Stimulated activated CD4-positive, alpha-beta T cell treated with anti-CD3 and anti-CD28 coated beads, Interleukin-1b, Interleukin-23, amount 100 ng/mL, for 1 hour (primary cell): Measurements from ENCODE around the gene CASZ1.

ENCODE experiments used
- DNase-seq, 2 donors: peaks; one replicate each; pipeline ENCODE4 v3.0.0-alpha.2; 2020; ENCODE audit warnings: low read depth in 2 of 2

Gene CASZ1

DNA sequence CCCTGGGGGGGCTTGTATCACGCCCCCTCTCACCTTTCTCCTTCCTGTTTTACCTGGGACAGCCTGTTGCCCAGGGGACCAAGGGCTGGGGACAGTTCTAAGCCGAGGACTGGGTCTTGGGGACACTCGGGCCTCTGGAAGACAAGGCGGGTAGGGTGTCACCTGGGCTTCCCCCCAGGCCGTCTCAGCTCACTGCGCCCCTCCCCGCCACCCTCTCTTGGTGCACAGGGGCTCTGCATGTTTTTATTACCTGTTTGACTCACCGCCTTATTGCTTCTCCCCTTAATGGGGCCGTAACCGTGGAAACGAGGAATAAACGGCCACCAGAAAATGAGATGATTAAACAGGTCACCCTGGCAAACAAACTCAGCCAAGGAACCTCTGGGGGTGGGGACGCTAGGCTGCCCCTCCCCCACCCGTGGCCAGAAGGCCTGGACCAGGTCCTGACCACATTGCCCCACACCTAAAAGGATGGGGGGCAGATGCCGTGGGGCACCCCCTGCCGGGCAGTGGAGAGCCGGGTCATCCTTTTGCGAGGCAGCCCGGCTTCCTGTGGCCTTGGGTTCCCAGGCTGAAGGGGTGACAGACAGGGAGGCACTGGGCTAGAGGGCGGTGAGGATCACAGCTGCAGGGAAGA, 109.9 kb downstream of the CASZ1 start:
- DNase-seq: no peak

DNA sequence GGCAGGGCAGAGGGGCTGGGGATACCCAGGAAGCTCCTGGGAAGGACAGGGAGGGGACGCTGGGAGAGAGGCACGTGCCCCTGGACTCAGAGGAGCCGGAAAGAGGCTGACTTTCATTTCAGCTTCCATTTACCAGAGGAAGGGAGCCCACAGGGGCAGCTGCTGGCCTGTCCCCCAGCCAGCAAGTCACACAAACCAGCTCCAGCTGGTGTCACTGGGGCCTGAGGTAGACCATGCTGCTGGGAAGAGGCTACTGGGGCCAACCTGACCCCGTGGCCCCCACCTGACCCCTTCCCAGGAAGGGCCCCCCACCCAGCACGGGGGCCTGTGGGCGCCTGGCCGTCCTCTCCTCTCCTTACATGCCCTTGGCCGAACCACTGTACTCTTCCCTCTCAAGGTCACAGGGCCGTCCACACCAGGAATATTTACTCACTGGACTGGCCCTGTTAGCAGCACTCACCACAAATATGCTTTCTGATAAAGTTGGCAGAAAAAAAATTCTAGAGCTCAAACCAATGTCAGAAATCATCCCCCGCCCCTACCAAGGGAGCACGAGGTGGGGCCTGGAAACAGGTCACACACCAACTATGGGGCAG, 110.5 kb downstream of the CASZ1 start:
- no peak for DNase-seq

DNA sequence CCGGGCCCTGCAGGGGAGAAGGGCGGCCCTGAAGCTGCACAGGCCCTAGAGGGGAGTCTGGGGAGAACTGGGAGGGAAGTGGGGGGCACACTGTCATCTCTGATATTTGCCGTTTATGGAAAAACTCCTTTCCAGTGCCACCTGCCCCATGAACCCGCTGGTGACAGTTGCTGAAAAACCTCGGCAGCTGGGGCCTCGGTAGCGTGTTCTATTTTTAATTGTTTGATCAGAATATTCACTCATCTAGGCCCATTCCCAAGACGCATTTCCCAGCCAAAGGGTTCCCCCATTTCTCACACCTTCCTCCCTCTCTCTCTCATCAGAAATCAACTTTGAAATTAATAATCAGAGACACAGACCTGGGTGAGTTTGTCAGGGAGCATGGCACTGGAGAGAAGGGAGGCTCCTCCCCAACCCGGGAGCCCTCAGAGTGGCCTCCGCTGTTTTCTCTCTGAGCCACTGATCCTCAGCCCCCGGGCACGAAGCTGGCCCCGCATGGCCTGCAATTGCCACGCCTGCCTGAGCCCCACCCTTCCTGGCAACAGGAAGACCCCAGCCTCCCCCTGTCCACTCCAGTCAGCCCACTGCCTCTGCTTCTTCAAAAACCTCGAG, 111.1 kb downstream of the CASZ1 start:
- DNase-seq: no peak

DNA sequence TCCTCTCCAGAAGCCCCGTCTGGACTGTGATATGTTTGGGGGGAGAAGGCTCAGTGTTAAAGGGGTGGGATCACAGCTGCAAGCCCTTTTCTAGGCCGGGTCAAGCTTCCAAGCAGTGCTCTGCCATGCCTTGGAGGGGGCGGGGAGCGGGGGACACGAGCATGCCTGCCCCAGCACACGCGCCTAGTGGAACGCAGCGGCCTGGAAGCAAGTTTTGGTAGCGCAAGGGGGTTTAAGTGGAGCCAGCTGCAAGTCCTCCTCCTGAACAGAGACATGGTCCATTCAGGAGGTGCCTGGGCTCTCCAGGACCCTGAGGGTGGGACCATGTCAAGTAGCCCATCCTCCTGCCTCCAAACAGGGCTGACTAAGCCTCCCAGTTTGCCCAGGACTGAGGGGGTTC, 112.2 kb downstream of the CASZ1 start:
- DNase-seq: no peak

DNA sequence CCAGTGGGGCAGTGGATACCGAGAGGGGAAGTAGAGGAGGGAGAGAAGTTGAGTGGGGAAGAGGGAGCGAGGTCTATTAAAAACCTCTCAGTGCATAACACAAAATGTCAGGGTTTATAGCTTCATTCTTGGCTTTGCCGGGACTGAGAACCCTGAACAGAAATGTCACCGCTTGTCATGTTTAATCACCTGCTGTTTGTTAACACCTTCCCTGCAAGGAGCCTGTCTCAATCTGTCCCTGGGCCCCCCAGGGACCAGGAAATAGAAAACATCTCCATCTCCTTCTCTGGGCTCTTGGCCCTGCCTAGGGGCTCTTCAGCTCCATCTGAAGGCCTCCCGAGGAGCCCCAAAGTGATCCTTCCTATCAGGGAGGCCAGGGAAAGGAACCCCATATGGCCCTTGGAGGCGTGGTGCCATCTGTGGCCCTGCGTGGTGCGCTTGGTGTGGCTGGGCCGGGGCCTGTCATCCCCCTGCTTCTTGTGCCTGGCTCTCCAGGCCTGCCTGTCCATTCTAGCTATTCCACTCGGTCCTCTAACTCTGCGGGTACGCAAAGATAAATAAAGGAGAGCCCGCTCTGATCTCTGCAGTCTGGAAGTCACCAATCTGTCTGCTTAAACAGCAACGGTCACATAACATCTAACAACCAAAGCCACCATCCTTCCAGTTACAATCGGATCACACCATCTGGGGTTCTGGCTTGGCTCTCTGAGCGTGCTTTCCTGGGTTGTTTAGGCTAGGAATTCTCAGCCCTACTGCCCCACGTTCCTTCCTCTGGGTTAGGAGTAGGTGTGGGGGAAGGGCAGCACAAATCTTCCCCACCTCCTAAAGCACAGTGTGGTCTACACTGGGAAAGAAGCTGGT, 113.8 kb downstream of the CASZ1 start:
- DNase-seq: no peak

DNA sequence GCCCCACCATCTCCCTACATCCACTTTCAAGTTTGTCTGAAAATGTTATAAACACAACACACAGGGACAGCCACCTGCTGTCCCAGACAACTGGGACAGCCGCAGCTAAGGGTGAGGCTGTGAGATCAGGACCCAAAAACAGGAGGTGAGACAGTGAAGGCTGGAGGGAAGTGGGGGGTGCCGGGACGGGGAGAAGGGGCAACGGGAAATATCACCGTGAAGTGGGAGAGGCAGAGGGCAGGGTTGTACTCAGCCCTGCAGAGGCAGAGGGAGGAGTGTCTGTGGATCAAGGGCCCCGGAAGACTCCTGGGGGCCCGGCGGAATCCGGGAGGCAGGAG, 114.4 kb downstream of the CASZ1 start:
- no peak for DNase-seq

DNA sequence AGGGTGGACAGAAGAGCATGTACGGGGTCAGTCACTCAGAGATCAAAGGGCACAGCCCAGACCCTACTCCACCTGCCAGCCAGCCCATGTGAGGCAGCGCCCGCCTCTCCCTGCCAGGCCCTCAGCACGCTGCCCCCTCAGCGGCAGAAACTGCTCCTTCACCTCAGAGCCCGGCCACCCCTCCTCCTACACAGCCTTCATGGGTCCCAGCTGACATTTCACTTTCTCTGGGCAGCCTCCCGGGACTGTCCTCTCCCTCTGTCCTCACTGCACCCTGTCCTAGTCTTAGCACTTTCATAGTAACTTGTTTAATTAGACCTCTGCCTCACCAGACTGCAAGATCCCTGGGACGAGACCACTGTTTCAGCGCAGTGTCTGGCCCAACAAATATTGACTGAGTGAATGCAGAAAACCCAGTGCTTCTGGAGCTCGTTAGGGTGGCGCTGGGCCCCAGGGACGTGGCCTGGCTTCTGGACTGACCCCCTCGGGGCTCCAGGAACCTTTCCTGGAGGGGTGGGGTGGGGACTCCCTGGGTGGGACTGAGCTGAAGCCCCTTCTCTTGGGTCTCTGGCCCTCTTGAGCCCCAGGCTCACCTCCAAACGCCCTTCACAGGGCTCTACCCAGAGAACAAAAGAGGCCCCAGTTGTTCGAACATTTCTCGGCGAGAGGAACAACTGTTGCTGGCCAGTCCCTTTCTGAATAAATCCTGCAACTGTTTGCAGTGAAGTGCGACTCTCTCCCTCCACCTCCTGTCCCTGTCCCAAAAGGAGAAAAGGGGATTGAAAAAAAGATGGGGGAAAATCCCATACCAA, 114.9 kb downstream of the CASZ1 start:
- DNase-seq: no peak

DNA sequence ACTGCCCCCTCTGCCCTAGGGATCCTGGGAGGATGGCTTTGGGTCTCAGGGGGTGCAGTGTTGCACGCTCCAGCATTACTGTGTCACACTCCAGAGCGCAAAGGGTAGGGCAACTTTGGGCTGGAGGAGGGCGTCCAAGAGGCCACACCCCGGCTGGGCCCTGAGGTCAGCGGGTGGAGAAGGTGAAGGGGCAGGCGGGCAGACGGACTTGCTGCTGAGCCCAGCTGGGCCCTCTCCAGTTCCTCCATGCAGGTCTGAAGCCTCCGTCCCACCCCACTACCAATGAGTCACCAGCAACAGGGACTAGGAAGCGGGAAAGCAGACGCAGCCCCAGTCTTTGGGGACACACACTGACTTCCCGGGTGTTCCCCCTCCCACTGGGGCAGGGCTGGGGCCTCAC, 116.0 kb downstream of the CASZ1 start:
- no peak for DNase-seq

DNA sequence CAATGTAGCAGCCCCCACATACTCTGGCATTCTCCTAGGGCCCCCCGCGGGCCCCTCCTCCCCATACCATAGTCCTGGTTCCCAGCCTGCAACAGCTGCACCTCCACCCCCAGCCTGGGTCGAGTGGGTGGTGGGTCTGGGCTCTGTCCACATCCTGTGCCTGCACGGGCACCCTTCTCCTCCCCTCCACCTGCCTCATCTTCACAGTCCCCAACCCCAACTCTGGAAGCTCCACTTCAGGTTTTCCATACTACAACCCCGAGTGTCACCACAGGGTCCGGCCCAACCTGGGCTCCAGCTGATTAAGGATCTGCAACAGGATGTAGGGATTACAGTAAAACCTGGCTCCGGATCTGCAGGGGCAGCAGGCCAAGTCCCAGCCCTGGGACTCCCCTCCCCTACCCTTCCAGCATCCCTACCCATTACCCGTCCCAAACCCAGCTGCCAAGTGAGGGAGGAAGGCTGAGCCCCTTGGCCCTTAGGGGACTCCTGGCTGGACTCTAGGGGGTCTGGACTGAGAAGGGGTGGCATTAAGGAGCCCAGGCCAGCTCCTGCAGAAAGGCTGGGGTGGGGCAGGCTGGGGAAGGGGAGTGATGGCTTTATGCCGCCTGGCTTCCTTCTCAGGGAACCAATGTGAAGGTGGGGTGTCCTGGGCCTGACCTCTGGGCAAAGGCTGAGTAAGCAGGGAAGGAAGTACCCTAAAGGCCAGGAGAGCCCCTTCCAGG, 116.8 kb downstream of the CASZ1 start:
- DNase-seq: no peak

DNA sequence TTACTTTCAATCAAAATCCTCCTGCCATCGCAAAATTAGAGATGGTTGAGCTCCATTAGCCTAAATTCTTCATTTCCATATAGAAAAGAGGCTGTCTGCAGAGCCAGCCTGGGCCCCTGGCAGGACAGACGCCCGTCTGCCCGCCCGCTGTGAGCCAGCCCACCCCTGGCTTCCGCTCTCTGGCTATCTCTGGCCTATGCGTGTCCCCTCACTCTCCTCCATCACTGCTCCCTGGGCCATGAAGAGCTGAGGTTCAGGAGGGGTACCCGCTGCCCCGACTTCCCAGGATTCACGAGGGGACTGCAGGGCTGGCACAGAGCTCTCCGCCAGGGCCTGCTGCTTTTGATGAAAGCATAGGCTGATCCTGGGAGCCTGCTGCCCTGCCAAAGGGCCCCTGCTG, 117.6 kb downstream of the CASZ1 start:
- DNase-seq: no peak

DNA sequence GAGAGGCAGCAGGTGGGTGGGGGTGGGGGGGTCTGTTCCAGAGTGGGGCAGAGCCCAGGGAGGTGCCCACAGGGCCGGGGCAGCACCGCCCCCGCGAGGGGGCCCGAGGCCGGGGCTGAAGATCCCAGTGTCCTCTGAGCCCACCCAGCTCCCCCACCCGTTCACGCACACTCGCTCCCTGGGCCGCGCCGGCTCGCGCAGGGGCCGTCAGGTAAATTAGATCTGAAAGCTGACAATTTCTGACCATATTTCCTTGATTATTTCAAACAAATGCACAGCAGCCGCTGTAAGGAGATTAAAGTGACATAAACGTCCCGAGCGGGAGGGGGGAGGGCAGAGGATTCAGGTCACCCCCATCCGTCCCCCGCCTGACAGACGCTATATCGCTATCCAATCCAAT, 118.0 kb downstream of the CASZ1 start:
- DNase-seq: no peak

DNA sequence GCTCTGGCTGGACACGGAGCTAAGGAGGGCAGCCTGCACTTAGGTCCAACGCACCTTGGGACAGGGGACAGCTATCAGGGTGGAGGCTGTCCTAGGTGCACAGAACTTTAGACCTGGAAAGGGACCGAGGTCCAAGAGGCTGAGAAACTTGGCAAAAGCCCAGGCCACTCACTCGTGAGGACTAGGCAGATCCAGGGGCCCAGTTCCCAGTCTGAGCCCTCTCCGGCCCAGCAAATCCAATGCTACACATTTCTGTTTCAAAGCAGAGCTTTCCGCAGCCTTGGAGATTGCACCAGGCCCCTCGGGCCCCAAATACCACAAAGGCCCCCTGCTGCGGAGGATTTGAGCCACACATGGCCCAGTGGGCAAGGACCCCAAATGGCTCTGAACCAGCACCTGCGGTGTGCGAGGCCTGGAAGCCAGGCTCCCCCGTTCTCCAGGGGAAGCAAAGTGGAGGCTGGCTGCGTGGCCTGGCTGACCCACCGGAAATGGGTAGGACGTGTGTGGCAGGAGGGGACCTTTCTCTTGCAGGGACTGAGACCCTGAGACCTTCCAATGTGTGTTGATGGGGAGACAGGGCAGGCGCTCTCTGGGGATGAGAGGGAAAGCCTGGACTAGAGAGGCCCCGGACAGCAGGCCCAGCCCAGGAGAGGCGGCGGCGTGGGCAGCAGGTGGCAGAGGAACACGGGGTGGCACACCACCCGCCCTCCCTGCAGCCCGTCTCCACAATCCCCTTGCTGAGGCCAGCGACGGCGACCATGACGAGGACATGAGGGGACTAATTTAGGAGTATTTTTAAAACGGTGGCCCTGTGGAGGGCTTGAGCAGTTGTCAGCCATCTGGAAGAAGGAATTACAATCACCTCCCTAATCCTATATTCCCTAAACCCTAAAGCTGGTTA, 118.7 kb downstream of the CASZ1 start:
- DNase-seq: no peak

DNA sequence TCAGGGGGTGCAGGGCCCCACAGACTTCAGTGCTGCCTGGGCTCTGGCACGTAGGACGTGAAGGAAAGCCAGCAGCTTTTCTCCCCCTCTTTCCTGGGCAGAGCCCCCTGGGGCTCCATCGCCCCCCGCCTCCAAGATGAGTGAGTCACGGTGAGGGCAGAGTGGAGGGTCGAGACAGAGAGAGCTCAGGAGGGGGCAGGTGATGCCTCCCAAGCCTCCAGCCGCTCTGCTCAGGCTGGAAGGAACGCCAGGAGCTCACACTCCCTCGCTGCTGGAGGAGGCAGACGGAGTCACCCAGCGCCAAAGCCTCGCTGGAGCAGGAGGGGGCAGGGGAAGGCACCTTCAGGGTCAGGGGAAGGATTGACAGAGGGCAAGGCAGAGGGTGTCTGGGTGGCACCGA, 119.5 kb downstream of the CASZ1 start:
- DNase-seq: no peak

DNA sequence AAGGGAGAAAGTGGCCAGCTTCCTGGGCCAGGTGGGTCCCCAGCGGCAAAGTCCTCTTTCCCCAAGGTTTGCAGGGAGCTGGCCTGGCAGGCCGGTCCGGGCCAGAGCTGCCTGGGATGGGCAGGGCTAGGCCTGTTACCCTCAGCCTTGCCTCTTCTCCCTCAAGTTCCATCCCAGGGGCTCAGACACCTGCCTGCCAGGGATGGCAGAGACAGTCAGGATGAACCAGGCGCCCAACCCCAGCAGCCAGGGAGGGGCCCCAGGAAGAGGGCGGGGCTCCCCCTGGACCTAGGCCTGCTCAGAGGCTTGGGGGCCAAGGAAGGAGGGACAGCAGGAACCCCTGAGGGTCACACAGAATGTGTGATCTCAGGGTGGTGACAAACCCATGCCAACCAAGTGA, 120.6 kb downstream of the CASZ1 start:
- DNase-seq: no peak

DNA sequence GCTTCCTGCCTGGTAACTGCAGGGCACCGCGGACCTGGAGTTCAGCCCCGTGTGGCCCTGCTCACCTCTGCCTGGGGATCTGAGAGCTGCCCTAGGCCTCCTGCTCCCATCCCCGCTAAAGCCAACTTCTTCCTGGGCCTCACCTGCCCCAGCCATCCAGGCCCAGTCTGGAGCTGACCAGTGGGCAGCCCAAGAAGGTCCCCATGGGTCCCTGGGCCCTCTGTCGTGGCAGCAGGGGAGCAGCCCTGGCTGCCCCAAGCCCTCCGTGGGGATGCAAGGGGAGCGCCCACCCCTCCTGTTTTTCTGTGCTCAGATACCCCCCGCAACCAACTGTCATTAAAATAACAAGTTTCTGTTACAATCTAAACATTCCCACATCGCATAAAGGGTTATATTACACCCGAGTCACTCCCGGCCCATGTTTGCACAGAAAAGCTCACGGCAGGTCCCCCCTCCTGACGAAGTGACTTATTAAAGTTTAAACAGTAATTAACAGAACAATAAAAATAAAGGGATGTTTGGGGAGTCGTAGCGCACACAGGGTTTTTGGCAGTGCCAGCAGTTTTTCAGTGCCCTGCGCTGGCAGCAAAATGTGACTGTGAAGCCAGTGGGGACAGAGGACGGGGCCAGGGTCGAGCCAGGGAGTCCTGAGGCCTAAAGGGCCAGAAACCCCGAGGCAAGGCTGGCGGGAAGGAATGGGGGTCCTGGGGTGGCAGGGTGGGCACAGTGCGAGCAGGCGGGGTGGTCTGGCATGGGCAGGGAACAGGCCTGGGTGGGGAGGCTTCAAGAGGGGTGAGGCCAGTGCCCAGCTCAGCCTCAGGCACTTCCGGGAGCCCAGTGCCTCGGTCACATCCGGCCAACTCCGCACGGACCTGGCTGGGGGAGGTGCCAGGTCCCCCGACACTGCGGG, 121.5 kb downstream of the CASZ1 start:
- DNase-seq: no peak

DNA sequence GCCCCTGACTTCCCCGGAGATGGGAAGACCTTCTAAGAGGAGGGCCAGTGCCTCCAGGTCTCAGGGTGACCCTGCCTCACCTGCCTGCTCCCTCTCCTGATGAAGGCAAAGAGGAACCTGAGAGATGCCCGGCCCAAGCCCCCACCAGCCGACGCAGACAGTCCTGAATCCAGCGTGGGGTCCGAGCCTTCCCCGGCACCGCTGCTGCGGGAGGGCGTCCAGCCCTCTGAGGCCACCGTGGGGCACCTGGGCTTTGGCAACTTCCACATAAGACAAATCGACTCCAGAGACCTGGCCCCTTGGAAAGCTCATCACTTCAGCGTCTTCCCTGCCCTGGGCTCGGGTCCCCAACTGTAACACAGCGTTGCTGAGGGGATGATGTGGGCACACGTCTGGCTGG, 122.2 kb downstream of the CASZ1 start:
- no peak for DNase-seq

DNA sequence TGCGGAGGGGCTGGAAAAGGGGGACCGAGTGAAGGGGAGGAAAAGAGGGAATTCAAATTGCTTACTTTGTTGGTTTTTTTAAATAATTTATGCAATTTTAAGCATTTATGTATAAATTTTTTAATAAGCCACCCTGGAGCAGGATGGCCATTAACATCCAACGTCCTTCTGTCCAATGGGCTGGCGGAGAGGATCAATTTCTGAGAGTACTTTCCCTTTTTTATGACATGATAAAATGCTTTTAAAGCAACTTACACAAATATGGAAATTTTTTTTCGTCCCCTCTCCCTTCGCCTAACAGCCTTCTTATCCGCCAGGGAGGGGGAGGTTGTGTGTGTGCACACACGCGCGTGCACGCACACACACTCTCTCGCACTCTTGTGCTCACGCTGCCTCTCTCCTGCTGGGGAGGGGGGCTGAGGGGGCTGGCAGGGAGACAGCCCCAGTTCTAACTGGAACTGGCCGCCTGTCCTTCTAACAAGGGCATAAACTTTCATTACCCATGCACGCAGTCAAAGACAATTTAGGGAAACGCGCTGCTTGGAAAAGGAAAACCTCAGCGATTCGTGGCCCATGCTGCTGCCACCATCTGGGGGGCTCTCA, 123.2 kb downstream of the CASZ1 start:
- no peak for DNase-seq

DNA sequence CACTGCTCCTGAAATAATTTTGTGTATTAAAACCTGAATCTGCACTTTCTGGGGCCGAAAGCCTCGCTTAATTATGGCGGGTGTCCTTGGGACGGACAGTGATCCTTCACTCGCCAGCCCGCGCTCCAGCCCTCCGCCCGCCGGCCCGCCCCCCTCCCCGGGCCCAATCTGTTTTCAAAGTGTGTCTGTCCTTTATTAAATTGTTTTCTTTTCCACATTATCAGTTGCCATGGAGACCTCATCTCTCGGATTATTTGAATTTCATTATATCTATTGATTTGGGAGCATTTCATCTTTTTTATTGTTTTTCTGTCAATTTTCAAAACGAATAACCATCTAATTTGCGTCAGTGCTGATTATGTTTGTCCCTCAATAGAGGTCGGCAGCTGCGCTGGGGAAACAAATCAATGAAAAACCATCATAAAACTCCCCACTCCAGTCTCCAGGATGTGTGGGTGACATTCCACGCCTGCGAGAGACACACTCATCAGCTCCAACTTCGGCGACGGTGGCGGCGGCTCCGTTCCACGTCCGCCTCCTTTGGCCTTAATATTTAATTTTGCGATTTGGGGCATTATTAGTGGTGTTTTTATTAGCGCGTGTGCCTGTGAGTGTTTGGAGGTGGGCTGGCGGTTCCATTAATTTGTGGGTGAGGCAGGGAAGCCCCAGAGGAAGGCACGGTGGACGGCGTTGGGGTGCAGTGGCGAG, 123.9 kb downstream of the CASZ1 start:
- no peak for DNase-seq
